HepG2 (cell line): Measurements from ENCODE around the gene GSX1. TPM values are rescaled to one million over a fixed set of nuclear protein-coding genes. Genes with fewer than 3 reads are reported as not detected.

Experiments used
- ATAC-seq: fragments of 200-7000 bp; cut with Tn5 transposase; 3 replicates; pipeline ENCODE4 v1.9.1; 2020; ENCODE audit warnings: mild to moderate bottlenecking, moderate library complexity
- BruUV-seq: library from RNA; stranded (reverse); fragments of 400-500 nt; replicated peaks from 2 replicates; lab custom pipeline; 2021; lab: Mats Ljungman, UMichigan
- CTCF ChIA-PET: fragments of 300-600 bp; formaldehyde crosslinking; extraction: SDS; loops from one replicate; lab custom pipeline; 2021; ENCODE audit warnings: low total read pairs, inconsistent platforms, low intra/inter-chr PET ratio; lab: Yijun Ruan, JAX
- POLR2A ChIA-PET: fragments of 350-600 bp; sonication (Branson Sonifier 250); formaldehyde crosslinking; loops from one replicate; lab custom pipeline; 2020; ENCODE audit warnings: antibody characterized with exemption, inconsistent platforms; lab: Yijun Ruan, JAX
- DNase-seq: peaks from one replicate; pipeline ENCODE4 v3.0.0-alpha.2; 2015; ENCODE audit warnings: low spot score
- FAIRE-seq: peaks from 3 replicates; lab custom pipeline; 2011; peaks lifted over from hg19 to GRCh38; lab: Jason Lieb, UNC
- H2AFZ ChIP-seq: one replicate; pipeline ENCODE4 v1.6.1; 2011; ENCODE audit warnings: low read length, inconsistent platforms
- H3K27ac ChIP-seq: fragments of 300-600 bp; 3 replicates; pipeline ENCODE4 v1.8.0; 2011; ENCODE audit warnings: mixed run types, mild to moderate bottlenecking, mixed read lengths, low read length, inconsistent platforms; ENCODE audit not compliant: insufficient read depth; ENCODE audit errors: extremely low read length
- H3K27me3 ChIP-seq, 2 experiments: fragments of 200-600 bp in 1 of 2; 2 replicates in 1 of 2; 3 replicates in 1 of 2; pipeline versions ENCODE4 v1.6.0 to v1.8.0; 2011; ENCODE audit warnings: low read length in 2 of 2, mild to moderate bottlenecking in 2 of 2, moderate library complexity in 2 of 2, inconsistent platforms in 1 of 2; ENCODE audit not compliant: insufficient read depth in 2 of 2, control insufficient read depth in 1 of 2
- H3K36me3 ChIP-seq, 2 experiments: fragments of 200-600 bp in 1 of 2; replicated peaks in 1 of 2; 2 replicates in 1 of 2; 3 replicates in 1 of 2; pipeline versions ENCODE4 v1.5.1 to v1.8.0; 2011; ENCODE audit warnings: low read length in 2 of 2, inconsistent platforms in 1 of 2; ENCODE audit not compliant: insufficient read depth in 2 of 2, control insufficient read depth in 1 of 2
- H3K4me1 ChIP-seq: 2 replicates; pipeline ENCODE4 v1.5.1; 2012; ENCODE audit warnings: low read length, inconsistent platforms; ENCODE audit not compliant: insufficient read depth
- H3K4me2 ChIP-seq: 2 replicates; pipeline ENCODE4 v1.6.0; 2011; ENCODE audit warnings: low read depth, low read length, inconsistent platforms
- H3K4me3 ChIP-seq, 3 experiments: fragments of 200-600 bp in 1 of 3; sonication (generic), shearing (Covaris generic) in 1 of 3; replicated peaks in 1 of 3; 2 replicates each; pipeline ENCODE4 v1.5.1; 2011 to 2016; ENCODE audit warnings: low read length in 3 of 3, inconsistent platforms in 2 of 3, low read depth in 2 of 3, mild to moderate bottlenecking in 2 of 3, control low read depth in 1 of 3, mixed read lengths in 1 of 3; ENCODE audit not compliant: insufficient read depth in 1 of 3
- H3K79me2 ChIP-seq: one replicate; pipeline ENCODE4 v1.6.1; 2011; ENCODE audit warnings: low read length, inconsistent platforms; ENCODE audit not compliant: insufficient read depth
- H3K9ac ChIP-seq: 2 replicates; pipeline ENCODE4 v1.6.0; 2011; ENCODE audit warnings: mild to moderate bottlenecking, low read depth, low read length, inconsistent platforms; ENCODE audit not compliant: insufficient read depth
- H3K9me3 ChIP-seq: 2 replicates; pipeline ENCODE4 v1.5.1; 2012; ENCODE audit warnings: mild to moderate bottlenecking, low read length
- H4K20me1 ChIP-seq: 2 replicates; pipeline ENCODE4 v1.6.0; 2011; ENCODE audit warnings: inconsistent platforms, mild to moderate bottlenecking, low read length, moderate library complexity; ENCODE audit not compliant: insufficient read depth
- ARID2 ChIP-seq: sonication (generic); formaldehyde crosslinking; IDR thresholded peaks from 2 replicates; pipeline ENCODE4 v1.8.1; 2022; ENCODE audit warnings: mild to moderate bottlenecking, missing genetic modification reagents, borderline replicate concordance
- ATF7 ChIP-seq, 2 experiments: fragments of 450-650 bp in 1 of 2; sonication (generic) in 1 of 2; formaldehyde crosslinking in 1 of 2; IDR thresholded peaks; 2 replicates each; pipeline versions ENCODE4 v1.4.0 to v1.6.1; 2016 to 2020; ENCODE audit warnings: antibody characterized with exemption in 1 of 2, mild to moderate bottlenecking in 1 of 2, missing genetic modification reagents in 1 of 2
- DNMT3B ChIP-seq: conservative IDR thresholded peaks from 2 replicates; pipeline ENCODE4 v1.6.1; 2016; ENCODE audit warnings: missing biosample characterization, control low read depth
- GZF1 ChIP-seq: sonication (generic); formaldehyde crosslinking; IDR thresholded peaks from 2 replicates; pipeline ENCODE4 v1.5.1; 2020; ENCODE audit warnings: mild to moderate bottlenecking, missing genetic modification reagents
- RFX3 ChIP-seq: IDR thresholded peaks from 2 replicates; pipeline ENCODE4 v1.6.1; 2016; ENCODE audit warnings: missing biosample characterization, missing genetic modification reagents
- ZKSCAN1 ChIP-seq: fragments of 150-350 bp; IDR thresholded peaks from 2 replicates; pipeline ENCODE4 v1.6.1; 2014; ENCODE audit warnings: low read length
- ZNF562 ChIP-seq: sonication (generic); formaldehyde crosslinking; IDR thresholded peaks from 2 replicates; pipeline ENCODE4 v1.8.0; 2022; ENCODE audit warnings: missing genetic modification reagents, borderline replicate concordance
- ZNF761 ChIP-seq: sonication (generic); formaldehyde crosslinking; conservative IDR thresholded peaks from 2 replicates; pipeline ENCODE4 v1.4.0; 2020; ENCODE audit warnings: mild to moderate bottlenecking, missing genetic modification reagents
- ZNF839 ChIP-seq: sonication (generic); formaldehyde crosslinking; IDR thresholded peaks from 2 replicates; pipeline ENCODE4 v1.4.0; 2020; ENCODE audit warnings: missing genetic modification reagents, mild to moderate bottlenecking, borderline replicate concordance
- WGBS: methylation state at CpG from one replicate; pipeline ENCODE4 v1.1.6; 2017; ENCODE audit warnings: low lambda C conversion rate; 5-methylcytosine and 5-hydroxymethylcytosine counted together
- in situ Hi-C: cut with HindIII; loops from 2 replicates; pipeline ENCODE4 v1.10.0; 2017; ENCODE audit warnings: low pct_unique_long_range_greater_than_20kb; ENCODE audit not compliant: extremely low pct_ligation_motif_present
- intact Hi-C: fragments of 100-400 bp; cut with micrococcal nuclease; formaldehyde crosslinking; loops from one replicate; pipeline ENCODE4 v1.10.0; 2022; ENCODE audit not compliant: unreplicated experiment
- polyA plus RNA-seq, 8 experiments: library from polyadenylated mRNA; depleted of rRNA in 3 of 8; stranded (reverse) in 7 of 8; unstranded in 1 of 8; fragments of >200 nt; fragmentation: Illumina TruSeq in 4 of 8; extraction: Trizol in 4 of 8; gene quantifications; 2 replicates each; pipeline versions ENCODE4 v1.2.1 to v1.2.3, GENCODE V29; 2011 to 2016; ENCODE audit warnings: low read depth in 4 of 8, missing spikeins in 1 of 8, mixed read lengths in 1 of 8; ENCODE audit not compliant: insufficient read depth in 1 of 8
- total RNA-seq, 5 experiments: library from RNA; depleted of rRNA; stranded (reverse); fragments of >200 nt; fragmentation: Illumina TruSeq; extraction: Trizol; gene quantifications; 2 replicates each; pipeline ENCODE4 v1.2.3, GENCODE V29; 2016; ENCODE audit warnings: low read depth in 1 of 5
- TF ChIP-seq, protein P1 (sequence below): sonication (generic); formaldehyde crosslinking; IDR thresholded peaks from 2 replicates; pipeline ENCODE4 v1.8.1; 2023; ENCODE audit warnings: missing genetic modification reagents, mild to moderate bottlenecking, borderline replicate concordance

Gene GSX1
- total and polyA plus RNA-seq, 2 of the 13 experiments (the other 11 are each of a cell fraction or from before 2014, with no cell fraction given), result not detected

DNA sequence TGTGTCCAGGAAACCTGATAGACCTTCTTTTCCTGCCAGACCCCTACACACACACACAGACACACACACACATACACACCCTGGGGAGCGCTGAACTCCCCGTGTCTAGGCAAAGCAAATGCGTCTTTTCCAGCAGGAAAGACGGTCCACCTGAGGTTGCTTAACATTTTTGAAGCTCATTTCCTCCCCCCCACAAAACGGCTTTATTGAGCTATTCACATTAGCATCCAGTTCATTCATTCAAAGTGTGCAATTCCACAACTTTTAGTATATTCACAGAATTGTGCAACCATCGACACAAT is 3.4 kb downstream of the GSX1 start:
- intact Hi-C loops, result no loop called here
- DNase-seq, result no peak
- Histone ChIP-seq H3K9ac (no peak overlapping the region), H3K4me1 (peaks cover 11% of the 10 kb centered on the region), H3K4me3 (no peak overlapping the region)
- no peak for TF ChIP-seq ZNF562
- TF ChIP-seq DNMT3B, result no peak
- TF ChIP-seq ATF7 (IDR thresholded peaks at IDR 0.05), result no peak
- TF ChIP-seq ATF7 (CRISPR knock-in tag; IDR thresholded peaks at IDR 0.05), result no peak
- no peak for TF ChIP-seq RFX3 (CRISPR knock-in tag)
- no peak for TF ChIP-seq ZNF839 (CRISPR knock-in tag)
- TF ChIP-seq, protein P1, sequence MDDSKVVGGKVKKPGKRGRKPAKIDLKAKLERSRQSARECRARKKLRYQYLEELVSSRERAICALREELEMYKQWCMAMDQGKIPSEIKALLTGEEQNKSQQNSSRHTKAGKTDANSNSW (CRISPR knock-in tag), result no peak
- TF ChIP-seq ARID2, result no peak
- TF ChIP-seq ZNF761 (CRISPR knock-in tag), result no peak
- TF ChIP-seq, all 625 proteins: peak for 0
- no peaks in the 10 kb centered on the region for H3K9me3 ChIP-seq
- no peak overlapping the region for H2AFZ ChIP-seq
- ChIA-PET POLR2A (no interaction called here), CTCF (no interaction called here)
- ATAC-seq (no peak), FAIRE-seq (no peak)
- H3K79me2 ChIP-seq, result no peaks in the 10 kb centered on the region
- H4K20me1 ChIP-seq, result no peaks in the 10 kb centered on the region
- in situ Hi-C loops, result no loop called here
- peaks cover 9 to 68% of the 10 kb centered on the region in 2 experiments for H3K27me3 ChIP-seq
- no peaks in the 10 kb centered on the region for H3K36me3 ChIP-seq
- H3K27ac ChIP-seq, result no peak overlapping the region
- 6% methylated on average over 6 of the region's 6 CpGs for WGBS
- BruUV-seq, result no TSS peak
- H3K4me2 ChIP-seq, result no peak overlapping the region

DNA sequence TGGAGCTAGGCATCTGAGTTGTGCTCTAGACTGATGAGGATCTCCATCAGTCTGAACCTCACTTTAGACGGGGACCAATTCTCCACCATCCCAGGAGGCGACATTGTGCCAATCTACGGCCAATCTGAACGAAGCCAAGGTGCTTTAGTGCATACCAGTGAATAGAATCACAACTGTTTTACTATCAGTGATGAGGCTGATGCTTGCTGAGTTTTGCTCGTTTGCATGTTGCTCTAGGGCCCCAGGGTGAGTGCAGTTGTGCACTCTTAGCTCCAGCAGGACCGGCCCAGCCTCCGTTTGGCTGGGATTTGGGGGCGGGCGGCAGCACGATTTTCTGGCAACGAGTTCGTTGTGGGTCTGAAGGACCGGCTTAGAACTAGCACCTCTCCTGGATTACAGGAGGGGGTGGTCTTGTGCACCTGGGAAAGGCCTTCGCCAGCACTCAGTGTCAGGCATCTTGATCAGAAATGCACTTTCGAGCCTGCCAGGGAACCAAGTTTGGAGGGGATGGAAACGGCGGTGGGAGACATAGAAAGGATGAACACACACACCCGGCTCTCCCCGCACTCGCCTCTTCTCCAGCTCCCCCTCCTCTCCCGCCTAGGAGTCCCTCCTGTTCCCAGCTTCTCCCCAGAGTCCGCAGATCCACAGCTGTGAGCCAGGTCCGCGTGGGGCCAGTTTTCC is 4.4 kb downstream of the GSX1 start:
- no peaks in the 10 kb centered on the region for H3K9me3 ChIP-seq
- H4K20me1 ChIP-seq, result no peaks in the 10 kb centered on the region
- intact Hi-C loops, result no loop called here
- TF ChIP-seq ZKSCAN1 (no peak), GZF1 (CRISPR knock-in tag) (no peak)
- no peaks in the 10 kb centered on the region for H3K36me3 ChIP-seq
- ChIA-PET POLR2A (no interaction called here), CTCF (no interaction called here)
- in situ Hi-C loops, result no loop called here
- peaks cover 1% of the 10 kb centered on the region for H3K4me1 ChIP-seq
- no peak for ATAC-seq
- no peak overlapping the region for H3K4me2 ChIP-seq
- H3K79me2 ChIP-seq, result no peaks in the 10 kb centered on the region
- H2AFZ ChIP-seq, result no peak overlapping the region
- BruUV-seq, result no TSS peak
- H3K4me3 ChIP-seq, result no peak overlapping the region
- H3K9ac ChIP-seq, result no peak overlapping the region
- no peak overlapping the region for H3K27ac ChIP-seq
- 19% methylated on average over 11 of the region's 24 CpGs for WGBS
- peaks cover 5 to 58% of the 10 kb centered on the region in 2 experiments for H3K27me3 ChIP-seq
- FAIRE-seq, result no peak
- no peak for DNase-seq
